Raji (cell line): ENCODE results near the gene CPTP.

ENCODE experiments used
- POLR2A ChIP-seq: IDR thresholded peaks from 2 replicates; pipeline ENCODE4 v1.6.1; 2011; ENCODE audit warnings: low read depth, low read length, control low read depth; ENCODE audit not compliant: insufficient read depth

CPTP gene

DNA sequence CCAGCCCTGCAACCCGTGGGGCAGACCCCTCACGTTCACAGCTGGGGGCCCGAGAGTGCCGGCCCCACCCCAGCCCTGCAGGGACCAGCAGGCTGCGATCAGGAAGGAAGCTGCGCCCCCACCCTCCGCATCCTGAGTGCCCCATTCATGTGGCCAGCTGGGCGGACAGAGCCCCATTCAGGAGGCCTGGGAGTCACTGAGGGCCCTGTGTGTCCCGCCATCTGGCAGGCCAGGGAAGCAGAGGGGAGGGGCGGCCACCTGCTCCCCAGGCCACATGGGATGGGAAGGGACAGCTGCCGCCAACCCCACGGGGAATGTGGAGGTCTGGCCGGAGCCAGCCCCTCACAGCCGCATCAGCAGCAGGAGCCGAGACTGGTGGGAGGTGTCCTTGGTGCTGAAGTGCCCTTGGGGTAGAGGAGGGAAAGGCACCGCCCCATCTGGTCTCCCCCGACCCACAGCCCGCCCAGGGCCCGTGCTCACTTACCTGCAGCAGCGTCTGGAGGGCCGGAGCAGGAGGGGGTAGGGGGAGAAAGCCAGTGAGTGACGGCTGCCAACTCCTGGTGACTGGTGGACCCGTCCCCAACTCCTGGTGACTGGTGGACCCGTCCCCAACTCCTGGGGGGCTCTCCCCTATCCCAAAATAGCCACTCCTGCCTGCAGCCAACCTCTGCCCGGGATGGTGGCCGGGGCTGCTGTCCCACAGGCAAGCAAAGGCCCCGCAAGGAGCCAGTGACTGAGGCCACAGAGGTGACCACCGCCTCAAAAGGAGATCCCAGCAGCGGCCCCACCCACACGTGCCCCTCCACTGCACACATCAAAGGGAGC, 25.5 kb upstream of the CPTP start:
- TF ChIP-seq POLR2A = 0 out of 2 replicates have a peak, but pooled peaks have one; percentile 8

DNA sequence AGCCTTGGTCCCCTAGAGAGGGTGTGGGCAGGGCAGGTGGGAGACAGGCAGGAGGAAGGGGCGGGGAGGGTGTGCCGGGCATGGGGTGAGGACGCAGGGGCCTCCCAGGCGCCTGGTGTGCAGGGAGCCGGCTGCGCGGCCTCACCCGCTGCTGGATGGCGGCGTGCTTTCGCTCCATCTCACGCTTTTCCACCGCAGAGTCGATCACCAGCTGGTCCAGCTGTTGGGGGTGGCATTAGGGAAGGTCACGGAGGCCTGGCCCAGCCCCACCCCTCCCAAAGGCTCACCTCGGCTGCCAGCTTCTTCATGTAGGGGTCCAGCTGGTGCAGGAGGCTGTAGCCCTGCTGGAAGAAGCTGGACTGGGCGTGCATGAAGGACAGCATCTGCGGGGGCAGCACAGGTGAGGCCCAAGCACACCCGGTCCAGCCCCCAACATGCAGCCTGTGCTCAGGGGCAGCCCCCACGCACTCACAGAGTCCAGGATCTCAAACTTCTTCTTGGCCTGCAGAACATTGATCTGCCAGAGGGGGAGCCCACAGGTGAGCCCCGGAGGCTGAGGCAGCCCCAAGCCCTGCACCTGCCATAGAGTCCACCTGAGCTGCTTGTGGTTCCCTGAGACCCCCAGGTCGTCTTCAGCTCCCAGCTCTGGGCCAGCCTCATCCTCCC, 24.8 kb upstream of the CPTP start:
- TF ChIP-seq POLR2A = no peak

DNA sequence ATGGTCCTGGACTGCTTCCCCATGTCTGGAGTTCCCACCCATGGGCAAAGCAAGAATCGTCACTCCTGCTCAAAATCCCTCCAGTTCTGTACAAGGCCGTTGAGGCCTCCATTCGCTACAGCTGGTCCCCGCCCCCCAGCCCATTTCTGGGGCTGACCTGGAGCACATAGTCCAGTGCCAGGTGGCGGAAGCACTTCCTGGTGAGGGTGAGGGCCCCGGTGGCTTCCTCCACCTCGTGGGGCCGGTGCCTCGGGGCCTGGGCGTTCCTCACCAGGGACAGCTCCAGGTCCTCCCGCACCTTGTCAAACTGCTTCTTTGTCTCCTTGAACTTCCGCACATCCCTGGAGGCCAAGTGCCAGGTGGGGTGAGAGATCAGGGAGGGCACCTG, 24.3 kb upstream of the CPTP start:
- TF ChIP-seq POLR2A = no peak

DNA sequence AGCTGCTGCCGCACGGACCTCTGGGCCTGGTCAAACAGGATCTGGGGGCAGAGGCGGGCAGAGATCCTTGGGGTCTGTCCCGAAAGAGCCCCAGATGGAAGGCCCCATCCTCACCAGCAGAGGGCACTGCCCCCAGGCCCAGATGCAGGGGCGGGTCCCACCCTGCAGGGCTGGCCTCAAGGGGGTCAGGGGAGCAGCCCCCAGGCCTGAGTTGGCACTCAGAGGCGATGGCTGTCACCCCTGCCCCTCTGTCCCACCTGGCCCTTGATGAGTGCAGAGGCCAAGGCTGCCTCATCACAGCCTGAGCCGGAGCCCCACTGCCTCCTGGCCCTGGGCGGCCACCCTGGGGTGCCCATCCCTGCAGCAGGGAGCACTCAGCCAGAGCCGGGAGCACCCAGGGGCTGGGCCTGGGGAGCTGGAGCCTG, 22.6 kb upstream of the CPTP start:
- no peak for TF ChIP-seq POLR2A

DNA sequence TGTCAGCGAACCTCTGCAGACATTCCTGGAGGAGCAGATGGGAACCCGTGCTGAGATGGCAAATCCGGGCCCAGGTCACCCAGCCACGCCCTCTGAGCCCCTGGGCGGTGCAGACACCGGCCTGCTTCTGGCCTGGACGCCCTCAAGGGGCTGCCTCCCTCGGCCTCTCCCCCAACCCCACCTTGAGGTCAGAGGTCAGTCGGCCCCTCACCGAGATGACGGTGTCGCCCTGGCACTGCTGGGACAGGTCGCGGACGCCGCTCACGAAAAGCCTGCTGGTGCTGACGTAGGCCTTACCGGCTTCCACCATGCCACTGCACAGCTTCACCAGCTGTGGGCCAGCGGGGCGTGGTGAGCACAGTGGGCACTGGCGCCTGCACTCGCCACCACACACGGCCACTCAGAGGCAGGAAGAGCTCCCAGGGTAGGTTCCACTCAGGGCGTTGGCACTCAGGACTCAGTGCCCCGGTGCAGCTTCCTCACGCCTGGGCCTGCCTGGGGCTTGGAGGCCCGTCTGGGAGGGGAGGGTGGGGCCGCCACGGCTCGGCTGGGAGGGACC, 21.6 kb upstream of the CPTP start:
- TF ChIP-seq POLR2A = no peak

DNA sequence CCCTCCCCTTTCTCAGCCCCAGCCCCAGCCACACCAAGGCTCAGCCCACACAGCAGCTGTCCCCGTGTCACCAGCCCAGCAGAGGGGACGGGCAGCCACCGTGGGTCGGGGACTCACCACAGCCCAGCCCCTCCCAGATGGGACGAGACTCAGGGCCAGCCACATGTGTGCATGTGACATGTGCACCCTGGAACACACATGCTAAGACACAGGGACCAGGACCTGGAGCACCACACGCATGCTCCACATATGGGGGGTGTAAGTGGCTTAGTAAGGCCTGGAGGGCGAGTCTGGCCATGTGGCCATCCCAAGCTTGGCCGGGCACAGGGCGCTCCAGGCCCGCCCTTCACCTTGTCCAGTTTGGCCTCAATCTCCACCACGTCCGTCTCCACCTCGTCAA, 20.9 kb upstream of the CPTP start:
- TF ChIP-seq POLR2A = no peak

DNA sequence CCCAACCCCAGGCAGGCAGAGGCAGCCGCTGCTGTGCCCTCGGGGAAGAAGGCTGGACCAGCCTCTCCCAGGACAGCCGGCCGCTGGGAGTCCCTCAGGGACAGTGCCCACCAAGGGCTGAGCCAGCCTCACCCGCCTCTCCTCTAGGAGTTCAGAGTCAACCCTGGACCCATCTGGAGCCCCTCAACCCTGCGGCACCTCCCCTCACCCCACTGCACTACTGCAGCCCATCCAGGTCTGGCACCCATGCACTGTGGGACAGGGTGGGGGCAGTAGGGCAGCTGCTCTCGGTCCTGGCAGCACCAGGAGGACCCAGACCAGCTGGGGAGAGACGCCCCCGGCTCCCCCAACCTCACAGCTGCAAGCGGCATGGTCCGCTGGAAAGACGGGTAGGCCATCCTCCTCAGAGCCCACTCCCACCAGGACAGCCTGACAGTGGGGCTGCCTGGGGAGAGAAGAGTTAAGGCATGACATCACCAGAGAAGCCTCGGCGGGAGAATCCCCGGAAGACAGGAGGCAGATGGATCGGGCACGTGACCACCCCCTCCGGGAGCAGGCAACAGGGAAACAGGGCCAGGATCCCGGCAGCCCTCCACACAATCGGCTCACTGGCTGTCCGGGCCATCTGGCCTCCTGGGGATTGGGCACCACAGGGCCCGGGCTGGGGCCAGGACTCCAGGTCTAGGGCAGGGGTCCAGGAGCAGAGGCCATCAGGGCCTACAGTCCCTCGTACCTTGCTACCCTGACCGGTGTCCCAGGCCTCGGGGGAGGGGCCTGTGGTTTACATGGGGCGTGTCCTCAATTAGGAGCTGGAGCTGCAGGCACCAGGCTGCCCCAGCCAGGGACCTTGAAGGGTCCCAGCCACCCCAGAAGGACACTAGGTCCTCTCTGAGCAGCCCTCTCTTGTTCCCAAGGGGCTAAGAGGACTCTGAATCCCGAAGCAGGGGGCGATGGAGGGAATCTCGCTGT, 20.0 kb upstream of the CPTP start:
- TF ChIP-seq POLR2A = no peak

DNA sequence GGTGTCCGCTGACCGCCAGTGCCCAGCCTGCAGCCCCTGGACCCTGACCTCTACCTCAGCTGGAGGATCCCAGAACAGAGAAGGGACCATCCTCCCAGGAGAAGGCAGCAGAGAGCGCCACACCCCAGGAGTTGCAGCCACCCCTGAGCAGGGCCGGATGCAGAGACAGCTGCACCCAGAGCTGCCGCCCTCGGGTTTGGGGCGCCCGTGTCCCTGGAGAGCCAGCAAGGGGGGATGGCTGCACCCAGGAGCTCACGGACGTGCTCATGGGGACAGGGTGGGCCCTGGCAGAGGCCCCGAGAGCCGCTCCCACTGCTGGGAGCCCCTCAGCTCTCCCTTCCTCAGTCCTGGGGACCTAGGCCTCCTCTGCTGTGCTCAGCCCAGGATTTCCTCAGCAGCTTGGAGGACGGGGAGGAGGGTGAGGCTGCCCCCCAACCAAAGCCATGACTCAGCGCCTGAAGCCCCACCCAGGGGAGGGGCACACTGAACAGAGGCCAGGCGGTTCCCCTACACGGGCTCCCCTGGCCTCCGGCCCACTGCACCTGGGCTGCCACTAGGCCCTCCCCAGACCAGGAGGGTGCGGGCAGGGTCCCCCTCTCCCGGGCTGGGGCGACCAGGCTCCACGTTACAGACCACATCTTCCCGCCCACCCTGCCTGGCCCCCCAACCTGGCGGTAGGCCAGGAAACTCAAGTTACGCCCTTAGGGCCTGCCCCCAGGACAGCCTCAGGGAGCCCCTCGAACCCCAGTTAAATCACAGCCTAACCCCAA, 19.1 kb upstream of the CPTP start:
- TF ChIP-seq POLR2A = peak; percentile 36; the same call in 1 of the 2 replicates

DNA sequence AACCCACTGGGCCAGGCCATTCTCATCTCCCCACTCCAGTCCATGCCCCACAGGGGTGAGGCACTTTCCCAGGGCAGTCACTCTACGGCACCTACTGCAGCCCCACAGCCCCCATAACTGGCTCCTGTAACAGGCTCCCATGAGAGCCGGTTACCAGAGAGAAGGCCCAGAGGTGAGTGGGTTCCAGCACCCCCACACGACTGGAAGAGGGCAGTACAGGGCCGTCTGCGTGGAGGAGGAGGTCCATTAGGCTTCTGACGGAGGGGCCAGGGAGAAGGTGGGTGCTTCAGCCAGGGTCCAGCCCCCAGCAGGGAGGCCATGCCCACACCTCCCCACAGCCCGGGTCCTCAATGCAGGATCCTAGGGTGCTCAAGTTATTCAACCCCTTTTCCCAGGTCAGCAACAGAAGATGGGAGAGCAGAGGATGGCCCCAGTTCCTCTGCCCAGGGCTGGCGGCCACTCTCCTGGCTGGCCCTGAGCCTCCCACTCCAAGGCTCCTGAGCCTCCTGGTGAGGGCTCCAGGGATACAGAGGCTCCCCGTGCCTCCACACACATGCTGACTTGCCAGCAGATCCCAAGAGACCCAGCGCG, 18.4 kb upstream of the CPTP start:
- TF ChIP-seq POLR2A = no peak

DNA sequence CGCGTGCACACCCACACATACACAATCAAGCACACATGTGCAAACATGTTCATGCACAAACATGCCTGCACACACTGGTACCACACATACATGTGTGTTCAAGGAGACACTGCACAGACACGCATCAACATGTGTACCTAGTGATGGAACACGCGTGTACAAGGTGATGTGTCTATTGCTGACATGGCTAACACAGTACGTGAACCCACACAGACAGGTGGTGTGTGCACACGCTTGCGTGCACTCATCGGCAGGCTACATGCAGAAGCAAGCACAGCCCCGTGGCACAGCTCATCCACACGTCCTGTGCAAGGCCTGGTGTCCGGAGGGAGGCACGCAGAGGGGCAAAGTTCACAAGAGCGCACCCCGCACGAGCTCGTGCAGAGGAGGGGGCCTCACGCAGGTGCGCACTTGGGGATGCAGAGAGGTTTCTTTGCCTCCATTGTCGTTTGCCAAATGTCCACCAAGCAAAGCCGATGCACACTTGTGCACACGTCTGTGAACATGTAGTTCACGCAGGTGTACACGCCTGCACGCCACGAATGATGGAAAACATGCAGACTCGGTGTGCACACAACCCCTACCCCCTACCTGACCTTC, 17.8 kb upstream of the CPTP start:
- no peak for TF ChIP-seq POLR2A

DNA sequence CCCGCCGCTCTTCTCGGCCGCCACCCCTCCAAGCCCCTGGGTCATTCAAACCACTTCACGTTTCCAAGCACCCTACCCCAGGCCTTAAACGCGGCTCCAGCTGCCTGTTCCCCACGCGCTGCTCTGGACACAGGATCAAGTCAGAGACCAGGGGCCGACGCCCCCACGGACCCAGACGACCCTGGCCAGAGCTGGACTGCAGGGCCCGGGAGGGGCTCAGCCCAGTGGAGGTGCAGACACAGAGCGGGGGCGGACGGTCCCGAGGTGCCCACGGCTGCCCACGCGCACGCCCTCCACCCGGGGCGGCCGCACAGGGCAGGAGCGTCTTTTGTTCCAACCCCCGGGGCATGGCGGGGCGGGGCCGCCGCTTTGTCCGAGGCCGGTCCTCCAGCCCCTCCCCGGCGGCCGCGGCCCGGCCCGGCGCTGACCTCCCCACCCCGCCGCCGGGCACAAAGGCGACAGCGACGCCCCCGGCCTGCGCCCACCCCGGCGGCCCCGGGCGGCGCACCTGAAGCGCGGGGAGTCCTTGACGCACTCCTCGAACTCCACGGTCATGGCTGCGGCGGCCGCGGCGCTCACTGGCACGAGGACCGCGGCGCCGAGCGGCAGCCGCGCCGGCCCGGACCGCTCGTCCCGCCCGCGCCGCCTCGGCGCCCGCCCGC, 17.2 kb upstream of the CPTP start:
- TF ChIP-seq POLR2A = peak; percentile 61

DNA sequence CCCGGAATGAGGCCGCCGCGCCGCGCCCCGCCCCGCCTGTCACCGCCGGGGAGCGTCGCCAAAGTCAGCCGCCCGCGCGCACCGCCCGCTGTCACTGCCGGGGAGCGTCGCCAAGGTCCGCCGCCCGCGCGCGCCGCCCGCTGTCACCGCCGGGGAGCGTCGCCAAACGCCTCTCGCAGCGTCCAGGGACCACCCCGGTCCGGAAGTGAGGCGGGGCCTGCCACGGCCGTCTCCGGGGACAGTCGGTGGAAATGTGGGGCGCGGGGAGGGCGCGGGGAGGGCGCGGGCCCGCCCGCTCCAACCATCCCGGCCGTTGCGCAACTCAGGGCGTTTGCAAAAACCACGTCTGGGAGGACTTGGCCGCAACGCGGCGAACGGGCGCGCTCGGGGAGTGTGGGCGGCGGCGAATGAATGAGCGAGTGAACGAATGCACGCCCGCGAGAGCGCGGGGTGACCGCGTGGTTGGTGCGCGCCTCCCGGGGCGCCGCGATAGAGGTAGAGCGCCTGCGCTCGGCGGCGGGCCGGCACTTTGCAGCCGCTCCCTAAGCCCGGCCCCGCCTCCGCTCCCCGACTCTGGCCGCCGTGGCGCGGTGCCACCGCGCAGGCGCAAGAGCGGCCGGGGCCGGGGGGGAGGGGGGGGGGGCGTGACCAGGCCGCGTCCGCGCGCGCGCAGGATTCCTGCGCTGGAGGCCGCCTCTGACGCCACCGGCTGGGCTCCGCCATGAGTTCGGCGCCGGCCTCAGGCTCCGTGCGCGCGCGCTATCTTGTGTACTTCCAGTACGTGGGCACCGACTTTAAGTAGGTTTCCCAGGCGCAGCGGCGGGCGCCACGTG, 16.5 kb upstream of the CPTP start, which contains the start of the genes ACAP3 and PUSL1:
ACAP3 (minus strand) TSS at position 8 of the 833 bp plus-strand sequence. CDS start 115 bp downstream, outside the sequence.
PUSL1 (plus strand) TSS at position 675 of the 833 bp plus-strand sequence; CDS start at position 722, 47 bp downstream.
- peak; percentile 79 for TF ChIP-seq POLR2A

DNA sequence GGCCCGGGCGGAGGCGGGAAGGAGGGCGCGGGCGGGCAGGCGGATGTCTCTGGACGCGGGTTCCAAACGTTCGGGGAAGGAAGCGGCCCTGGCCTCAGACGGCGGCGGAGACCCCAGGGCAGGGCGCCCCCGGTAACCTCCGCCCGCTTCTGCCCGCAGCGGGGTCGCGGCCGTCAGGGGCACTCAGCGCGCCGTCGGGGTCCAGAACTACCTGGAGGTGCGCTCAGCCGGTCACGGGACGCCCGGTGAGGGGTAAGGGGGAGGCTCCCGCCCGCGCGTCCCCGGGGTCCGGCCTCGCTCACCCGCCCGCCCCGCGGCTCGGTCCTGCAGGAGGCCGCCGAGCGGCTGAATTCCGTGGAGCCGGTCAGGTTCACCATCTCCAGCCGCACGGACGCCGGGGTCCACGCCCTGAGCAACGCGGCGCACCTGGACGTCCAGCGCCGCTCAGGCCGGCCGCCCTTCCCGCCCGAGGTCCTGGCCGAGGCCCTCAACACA, 15.8 kb upstream of the CPTP start:
- TF ChIP-seq POLR2A = no peak
